ENCODE measurements around the gene LPO.

- no peak for TF ChIP-seq EZH2 (IDR thresholded peaks at IDR 0.05; ENCODE audit: low read length, unreplicated experiment)
- TF ChIP-seq, protein P1, sequence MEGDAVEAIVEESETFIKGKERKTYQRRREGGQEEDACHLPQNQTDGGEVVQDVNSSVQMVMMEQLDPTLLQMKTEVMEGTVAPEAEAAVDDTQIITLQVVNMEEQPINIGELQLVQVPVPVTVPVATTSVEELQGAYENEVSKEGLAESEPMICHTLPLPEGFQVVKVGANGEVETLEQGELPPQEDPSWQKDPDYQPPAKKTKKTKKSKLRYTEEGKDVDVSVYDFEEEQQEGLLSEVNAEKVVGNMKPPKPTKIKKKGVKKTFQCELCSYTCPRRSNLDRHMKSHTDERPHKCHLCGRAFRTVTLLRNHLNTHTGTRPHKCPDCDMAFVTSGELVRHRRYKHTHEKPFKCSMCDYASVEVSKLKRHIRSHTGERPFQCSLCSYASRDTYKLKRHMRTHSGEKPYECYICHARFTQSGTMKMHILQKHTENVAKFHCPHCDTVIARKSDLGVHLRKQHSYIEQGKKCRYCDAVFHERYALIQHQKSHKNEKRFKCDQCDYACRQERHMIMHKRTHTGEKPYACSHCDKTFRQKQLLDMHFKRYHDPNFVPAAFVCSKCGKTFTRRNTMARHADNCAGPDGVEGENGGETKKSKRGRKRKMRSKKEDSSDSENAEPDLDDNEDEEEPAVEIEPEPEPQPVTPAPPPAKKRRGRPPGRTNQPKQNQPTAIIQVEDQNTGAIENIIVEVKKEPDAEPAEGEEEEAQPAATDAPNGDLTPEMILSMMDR (conservative IDR thresholded peaks at IDR 0.05; ENCODE audit: low read depth, low read length): no peak
- TF ChIP-seq EZH2phosphoT487 (IDR thresholded peaks at IDR 0.05; ENCODE audit: borderline replicate concordance, low read length): no peak
These were observed 46.4 kb downstream of the LPO start for GRCh38 chr17:58284613-58285421.

All from PC-3 (cell line).